ENCODE data around the gene C2orf68. TPM values are rescaled to one million over a fixed set of nuclear protein-coding genes. Genes with fewer than 3 reads are reported as not detected.

The C2orf68 gene
- total RNA-seq, 1 experiment from 2014 or later, result 23.7 TPM

DNA sequence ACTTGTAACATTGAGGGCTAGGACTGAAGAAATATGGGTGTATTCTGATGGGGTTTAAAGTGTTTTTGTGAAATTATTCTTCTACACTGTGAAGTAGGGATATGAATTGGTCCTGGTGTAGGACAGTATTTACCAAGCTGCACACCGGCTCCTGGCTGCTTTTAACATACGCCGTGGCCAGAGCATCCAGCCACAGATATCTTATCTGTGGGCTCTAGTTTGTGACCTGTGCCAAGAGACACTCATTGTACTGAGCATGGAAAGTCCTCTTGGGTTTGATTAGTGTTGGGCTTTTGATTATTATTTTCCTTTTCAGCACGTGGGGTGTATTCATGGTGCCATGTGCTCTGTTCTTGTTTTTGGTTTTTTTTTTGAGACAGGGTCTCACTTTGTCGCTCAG lies 12.1 kb upstream of the C2orf68 start:
- H3K4me3 ChIP-seq (ENCODE audit: low read depth in 2 of 2, low read length in 2 of 2), result no peak overlapping the region
- peaks cover 44% of the 10 kb centered on the region for H3K36me3 ChIP-seq (ENCODE audit: control insufficient read depth, insufficient read depth, low read length)
- H3K4me1 ChIP-seq (ENCODE audit: control insufficient read depth, insufficient read depth, low read length), result no peaks in the 10 kb centered on the region
- no peaks in the 10 kb centered on the region for H3K9me3 ChIP-seq (ENCODE audit: control insufficient read depth, insufficient read depth, low read depth, low read length)
- POLR2A ChIA-PET, result no interaction called here
- CTCF ChIA-PET, result no interaction called here
- in situ Hi-C loops (cut with HindIII; ENCODE audit: low pct_unique_long_range_greater_than_20kb, low sequenced_read_pairs), result no loop called here
- intact Hi-C loops (cut with micrococcal nuclease; ENCODE audit: unreplicated experiment), result no loop called here
- ATAC-seq (no peak), DNase-seq (ENCODE audit: low read depth, low spot score) (no peak)
- H3K27ac ChIP-seq (ENCODE audit: low read length), result no peak overlapping the region
- TF ChIP-seq, protein P1, sequence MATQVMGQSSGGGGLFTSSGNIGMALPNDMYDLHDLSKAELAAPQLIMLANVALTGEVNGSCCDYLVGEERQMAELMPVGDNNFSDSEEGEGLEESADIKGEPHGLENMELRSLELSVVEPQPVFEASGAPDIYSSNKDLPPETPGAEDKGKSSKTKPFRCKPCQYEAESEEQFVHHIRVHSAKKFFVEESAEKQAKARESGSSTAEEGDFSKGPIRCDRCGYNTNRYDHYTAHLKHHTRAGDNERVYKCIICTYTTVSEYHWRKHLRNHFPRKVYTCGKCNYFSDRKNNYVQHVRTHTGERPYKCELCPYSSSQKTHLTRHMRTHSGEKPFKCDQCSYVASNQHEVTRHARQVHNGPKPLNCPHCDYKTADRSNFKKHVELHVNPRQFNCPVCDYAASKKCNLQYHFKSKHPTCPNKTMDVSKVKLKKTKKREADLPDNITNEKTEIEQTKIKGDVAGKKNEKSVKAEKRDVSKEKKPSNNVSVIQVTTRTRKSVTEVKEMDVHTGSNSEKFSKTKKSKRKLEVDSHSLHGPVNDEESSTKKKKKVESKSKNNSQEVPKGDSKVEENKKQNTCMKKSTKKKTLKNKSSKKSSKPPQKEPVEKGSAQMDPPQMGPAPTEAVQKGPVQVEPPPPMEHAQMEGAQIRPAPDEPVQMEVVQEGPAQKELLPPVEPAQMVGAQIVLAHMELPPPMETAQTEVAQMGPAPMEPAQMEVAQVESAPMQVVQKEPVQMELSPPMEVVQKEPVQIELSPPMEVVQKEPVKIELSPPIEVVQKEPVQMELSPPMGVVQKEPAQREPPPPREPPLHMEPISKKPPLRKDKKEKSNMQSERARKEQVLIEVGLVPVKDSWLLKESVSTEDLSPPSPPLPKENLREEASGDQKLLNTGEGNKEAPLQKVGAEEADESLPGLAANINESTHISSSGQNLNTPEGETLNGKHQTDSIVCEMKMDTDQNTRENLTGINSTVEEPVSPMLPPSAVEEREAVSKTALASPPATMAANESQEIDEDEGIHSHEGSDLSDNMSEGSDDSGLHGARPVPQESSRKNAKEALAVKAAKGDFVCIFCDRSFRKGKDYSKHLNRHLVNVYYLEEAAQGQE (IDR thresholded peaks at IDR 0.05; ENCODE audit: insufficient read depth in 1 of 2, low read depth in 2 of 2, low read length in 1 of 2), result no peak
- TF ChIP-seq POLR2AphosphoS5 (IDR thresholded peaks at IDR 0.05; ENCODE audit: low read depth, low read length), result no peak
- TF ChIP-seq, protein P2, sequence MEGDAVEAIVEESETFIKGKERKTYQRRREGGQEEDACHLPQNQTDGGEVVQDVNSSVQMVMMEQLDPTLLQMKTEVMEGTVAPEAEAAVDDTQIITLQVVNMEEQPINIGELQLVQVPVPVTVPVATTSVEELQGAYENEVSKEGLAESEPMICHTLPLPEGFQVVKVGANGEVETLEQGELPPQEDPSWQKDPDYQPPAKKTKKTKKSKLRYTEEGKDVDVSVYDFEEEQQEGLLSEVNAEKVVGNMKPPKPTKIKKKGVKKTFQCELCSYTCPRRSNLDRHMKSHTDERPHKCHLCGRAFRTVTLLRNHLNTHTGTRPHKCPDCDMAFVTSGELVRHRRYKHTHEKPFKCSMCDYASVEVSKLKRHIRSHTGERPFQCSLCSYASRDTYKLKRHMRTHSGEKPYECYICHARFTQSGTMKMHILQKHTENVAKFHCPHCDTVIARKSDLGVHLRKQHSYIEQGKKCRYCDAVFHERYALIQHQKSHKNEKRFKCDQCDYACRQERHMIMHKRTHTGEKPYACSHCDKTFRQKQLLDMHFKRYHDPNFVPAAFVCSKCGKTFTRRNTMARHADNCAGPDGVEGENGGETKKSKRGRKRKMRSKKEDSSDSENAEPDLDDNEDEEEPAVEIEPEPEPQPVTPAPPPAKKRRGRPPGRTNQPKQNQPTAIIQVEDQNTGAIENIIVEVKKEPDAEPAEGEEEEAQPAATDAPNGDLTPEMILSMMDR (IDR thresholded peaks at IDR 0.05), result no peak
- TF ChIP-seq TCF7L2 (IDR thresholded peaks at IDR 0.05; ENCODE audit: low read depth, low read length), result no peak
- TF ChIP-seq SIN3A (IDR thresholded peaks at IDR 0.05; ENCODE audit: borderline replicate concordance, insufficient read depth, low read depth, low read length), result no peak
- no peaks in the 10 kb centered on the region for H3K27me3 ChIP-seq (ENCODE audit: control insufficient read depth, insufficient read depth, low read length)
- no TSS peak for BruUV-seq (replicated peaks)

DNA sequence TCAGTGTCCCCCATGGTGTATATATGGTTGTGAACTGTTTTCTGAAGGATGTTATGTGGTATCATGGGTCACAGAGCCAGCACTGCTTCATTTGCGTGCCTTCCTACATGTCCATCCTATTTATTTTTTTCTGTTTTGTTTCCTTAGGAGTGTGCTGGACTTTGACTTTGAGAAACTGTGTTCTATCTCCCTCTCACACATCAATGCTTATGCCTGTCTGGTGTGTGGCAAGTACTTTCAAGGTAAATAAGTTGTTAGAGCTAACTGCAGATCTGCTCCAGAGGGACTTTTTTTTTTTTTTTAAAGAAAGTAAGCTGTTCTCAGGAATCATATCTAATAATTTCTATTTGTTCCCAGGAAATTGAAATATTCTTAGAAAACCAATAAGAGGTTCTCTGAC lies 9.5 kb upstream of the C2orf68 start:
- Histone ChIP-seq H3K36me3 (ENCODE audit: control insufficient read depth, insufficient read depth, low read length) (peaks cover 39% of the 10 kb centered on the region), H3K4me1 (ENCODE audit: control insufficient read depth, insufficient read depth, low read length) (peaks cover 7% of the 10 kb centered on the region), H3K4me3 (ENCODE audit: low read depth in 2 of 2, low read length in 2 of 2) (no peak overlapping the region), H3K27me3 (ENCODE audit: control insufficient read depth, insufficient read depth, low read length) (no peaks in the 10 kb centered on the region), H3K9me3 (ENCODE audit: control insufficient read depth, insufficient read depth, low read depth, low read length) (no peaks in the 10 kb centered on the region), H3K27ac (ENCODE audit: low read length) (no peak overlapping the region)
- CTCF ChIA-PET, result interaction anchor here (0.7 kb wide), 1 partner anchor 233 kb away, joined by 4 read pairs; no protein-coding TSS in a partner anchor
- TF ChIP-seq, protein P1 (IDR thresholded peaks at IDR 0.05; ENCODE audit: insufficient read depth in 1 of 2, low read depth in 2 of 2, low read length in 1 of 2), result no peak
- no peak for TF ChIP-seq POLR2AphosphoS5 (IDR thresholded peaks at IDR 0.05; ENCODE audit: low read depth, low read length)
- no peak for TF ChIP-seq SIN3A (IDR thresholded peaks at IDR 0.05; ENCODE audit: borderline replicate concordance, insufficient read depth, low read depth, low read length)
- TF ChIP-seq, protein P2 (IDR thresholded peaks at IDR 0.05), result no peak
- TF ChIP-seq TCF7L2 (IDR thresholded peaks at IDR 0.05; ENCODE audit: low read depth, low read length), result no peak
- BruUV-seq (replicated peaks), result no TSS peak
- POLR2A ChIA-PET, result interaction anchor here (0.6 kb wide), 1 partner anchor 31 kb away, joined by 5 read pairs; no protein-coding TSS in a partner anchor
- ATAC-seq (no peak), DNase-seq (ENCODE audit: low read depth, low spot score) (no peak)
- in situ Hi-C loops (cut with HindIII; ENCODE audit: low pct_unique_long_range_greater_than_20kb, low sequenced_read_pairs), result no loop called here
- intact Hi-C loops (cut with micrococcal nuclease; ENCODE audit: unreplicated experiment), result no loop called here

All from Panc1 (cell line).